ENCODE measurements around the gene FRRS1. TPM values are rescaled to one million over a fixed set of nuclear protein-coding genes. Genes with fewer than 3 reads are reported as not detected.

The FRRS1 gene
- total and polyA plus RNA-seq, 2 experiments from 2014 or later = 0.34 to 6.8 TPM

GRCh38 chr1:99751877-99752504 lies 14.4 kb downstream of the FRRS1 start (continued):
- TF ChIP-seq CTCF (conservative IDR thresholded peaks at IDR 0.05; ENCODE audit: low read depth in 2 of 2) (no peak), NANOG (IDR thresholded peaks at IDR 0.05; ENCODE audit: borderline replicate concordance) (no peak), JUNB (IDR thresholded peaks at IDR 0.05; ENCODE audit: unreplicated experiment) (no peak), CREB1 (CRISPR knock-in tag; IDR thresholded peaks at IDR 0.05; ENCODE audit: low read depth) (no peak), ETS1 (IDR thresholded peaks at IDR 0.05) (no peak)

GRCh38 chr1:99749504-99750347 lies 16.7 kb downstream of the FRRS1 start:
- Mint-ChIP-seq H3K4me1 (peaks cover 8% of the 10 kb centered on the region; the same call in 1 of the 3 replicates), H3K4me3 (no peak overlapping the region), H3K27me3 (ENCODE audit: insufficient read depth, low read depth, poor library complexity) (peaks cover 5% of the 10 kb centered on the region), H3K36me3 (ENCODE audit: low read depth) (peaks cover 6% of the 10 kb centered on the region; the same call in 1 of the 3 replicates), H3K9me3 (no peaks in the 10 kb centered on the region), H3K27ac (no peak overlapping the region)
- no peak for TF ChIP-seq EZH2 (IDR thresholded peaks at IDR 0.05; ENCODE audit: low read depth, unreplicated experiment)
- no peak for TF ChIP-seq CREB1 (CRISPR knock-in tag; IDR thresholded peaks at IDR 0.05; ENCODE audit: low read depth)
- TF ChIP-seq JUNB (IDR thresholded peaks at IDR 0.05; ENCODE audit: unreplicated experiment) = no peak
- no peak for TF ChIP-seq POLR2AphosphoS5 (IDR thresholded peaks at IDR 0.05; ENCODE audit: low read depth)
- Histone ChIP-seq H3K4me2 (no peak overlapping the region), H3K4me1 (ENCODE audit: insufficient read depth) (no peaks in the 10 kb centered on the region), H3K36me3 (ENCODE audit: insufficient read depth) (no peaks in the 10 kb centered on the region), H4K20me1 (replicated peaks; ENCODE audit: insufficient read depth) (no peaks in the 10 kb centered on the region), H3K27ac (ENCODE audit: low read depth) (no peak overlapping the region), H3F3A (replicated peaks; ENCODE audit: low read depth) (no peaks in the 10 kb centered on the region), H3K4me3 (no peak overlapping the region), H2AFZ (no peak overlapping the region), H3K9me2 (ENCODE audit: insufficient read depth) (no peaks in the 10 kb centered on the region), H3K79me2 (replicated peaks; ENCODE audit: insufficient read depth) (no peaks in the 10 kb centered on the region), H3K27me3 (ENCODE audit: insufficient read depth) (no peaks in the 10 kb centered on the region)
- ATAC-seq (no peak), DNase-seq (ENCODE audit: low spot score) (no peak)

- DNase-seq (ENCODE audit: low spot score) (no peak), ATAC-seq (no peak)
- H3K27ac Mint-ChIP-seq = no peak overlapping the region
- peaks cover 9% of the 10 kb centered on the region; the same call in 1 of the 3 replicates for H3K36me3 Mint-ChIP-seq (ENCODE audit: low read depth)
- Histone ChIP-seq H3K36me3 (ENCODE audit: insufficient read depth) (no peaks in the 10 kb centered on the region), H4K20me1 (replicated peaks; ENCODE audit: insufficient read depth) (no peaks in the 10 kb centered on the region), H3K79me2 (replicated peaks; ENCODE audit: insufficient read depth) (no peaks in the 10 kb centered on the region), H3K27ac (ENCODE audit: low read depth) (no peak overlapping the region), H3K4me1 (ENCODE audit: insufficient read depth) (no peaks in the 10 kb centered on the region), H3K4me3 (no peak overlapping the region), H3K4me2 (no peak overlapping the region), H3F3A (replicated peaks; ENCODE audit: low read depth) (no peaks in the 10 kb centered on the region), H3K27me3 (ENCODE audit: insufficient read depth) (no peaks in the 10 kb centered on the region), H3K9me2 (ENCODE audit: insufficient read depth) (no peaks in the 10 kb centered on the region), H2AFZ (no peak overlapping the region)
- peaks cover 2% of the 10 kb centered on the region for H3K27me3 Mint-ChIP-seq (ENCODE audit: insufficient read depth, low read depth, poor library complexity)
- H3K9me3 Mint-ChIP-seq = no peaks in the 10 kb centered on the region
- no peak overlapping the region for H3K4me3 Mint-ChIP-seq
- peaks cover 8% of the 10 kb centered on the region; the same call in 1 of the 3 replicates for H3K4me1 Mint-ChIP-seq
- TF ChIP-seq ETS1 (IDR thresholded peaks at IDR 0.05) (no peak), EZH2 (IDR thresholded peaks at IDR 0.05; ENCODE audit: low read depth, unreplicated experiment) (no peak), ZNF331 (CRISPR knock-in tag; IDR thresholded peaks at IDR 0.05; ENCODE audit: low read depth) (no peak)
These were observed 18.0 kb downstream of the FRRS1 start for GRCh38 chr1:99748419-99748818.
